ENCODE data around the gene DMAC2.

DMAC2 gene

GRCh38 chr19:41434450-41434849, 5.3 kb downstream of the DMAC2 start:
- TF ChIP-seq GATA1 (IDR thresholded peaks at IDR 0.05; ENCODE audit: low read depth, low read length) (no peak), POLR2A (IDR thresholded peaks at IDR 0.05; ENCODE audit: low read length) (no peak)
- no peak for DNase-seq

- DNase-seq: no peak
These were observed 6.5 kb downstream of the DMAC2 start for GRCh38 chr19:41433171-41433570.

GRCh38 chr19:41431426-41432386, 8.0 kb downstream of the DMAC2 start:
- DNase-seq: peak; percentile 30 to 35
- TF ChIP-seq POLR2A (IDR thresholded peaks at IDR 0.05; ENCODE audit: low read length) (no peak), GATA1 (IDR thresholded peaks at IDR 0.05; ENCODE audit: low read depth, low read length) (no peak)

More at GRCh38 chr19:41433171-41433570, 6.5 kb downstream of the DMAC2 start:
- TF ChIP-seq GATA1 (IDR thresholded peaks at IDR 0.05; ENCODE audit: low read depth, low read length) (no peak), POLR2A (IDR thresholded peaks at IDR 0.05; ENCODE audit: low read length) (no peak)

- TF ChIP-seq GATA1 (IDR thresholded peaks at IDR 0.05; ENCODE audit: low read depth, low read length) (no peak), POLR2A (IDR thresholded peaks at IDR 0.05; ENCODE audit: low read length) (no peak)
- no peak for DNase-seq
These were observed 8.8 kb downstream of the DMAC2 start for GRCh38 chr19:41430922-41431321.

- TF ChIP-seq GATA1 (IDR thresholded peaks at IDR 0.05; ENCODE audit: low read depth, low read length) (no peak), POLR2A (IDR thresholded peaks at IDR 0.05; ENCODE audit: low read length) (no peak)
- no peak for DNase-seq
These were observed 11.2 kb downstream of the DMAC2 start for GRCh38 chr19:41428481-41428859.

- TF ChIP-seq GATA1 (IDR thresholded peaks at IDR 0.05; ENCODE audit: low read depth, low read length) (no peak), POLR2A (IDR thresholded peaks at IDR 0.05; ENCODE audit: low read length) (no peak)
- peak; percentile 58 to 67 for DNase-seq
These were observed 11.8 kb downstream of the DMAC2 start for GRCh38 chr19:41427647-41428480.

GRCh38 chr19:41426952-41427646, 12.6 kb downstream of the DMAC2 start, which contains the start of gene B3GNT8:
B3GNT8 (minus strand) TSS chr19:41427374; CDS start chr19:41426778, 596 bp downstream.
- DNase-seq: peak; percentile 86 to 90
- TF ChIP-seq POLR2A (IDR thresholded peaks at IDR 0.05; ENCODE audit: low read length) (no peak), GATA1 (IDR thresholded peaks at IDR 0.05; ENCODE audit: low read depth, low read length) (no peak)

GRCh38 chr19:41426116-41426841, 13.4 kb downstream of the DMAC2 start:
- TF ChIP-seq POLR2A (IDR thresholded peaks at IDR 0.05; ENCODE audit: low read length): no peak
- TF ChIP-seq GATA1 (IDR thresholded peaks at IDR 0.05; ENCODE audit: low read depth, low read length): no peak
- no peak for DNase-seq

- no peak for TF ChIP-seq GATA1 (IDR thresholded peaks at IDR 0.05; ENCODE audit: low read depth, low read length)
- TF ChIP-seq POLR2A (IDR thresholded peaks at IDR 0.05; ENCODE audit: low read length): no peak
- no peak for DNase-seq
These were observed 14.3 kb downstream of the DMAC2 start for GRCh38 chr19:41425174-41426115.

- no peak for DNase-seq
- no peak for TF ChIP-seq POLR2A (IDR thresholded peaks at IDR 0.05; ENCODE audit: low read length)
- no peak for TF ChIP-seq GATA1 (IDR thresholded peaks at IDR 0.05; ENCODE audit: low read depth, low read length)
These were observed 15.2 kb downstream of the DMAC2 start for GRCh38 chr19:41424335-41425173.

- no peak for TF ChIP-seq GATA1 (IDR thresholded peaks at IDR 0.05; ENCODE audit: low read depth, low read length)
- TF ChIP-seq POLR2A (IDR thresholded peaks at IDR 0.05; ENCODE audit: low read length): no peak
- DNase-seq: no peak
These were observed 16.8 kb downstream of the DMAC2 start for GRCh38 chr19:41422955-41423354.
